Kidney (tissue), 14 donors: ENCODE results near the gene LGALS7B. TPM values are rescaled to one million over a fixed set of nuclear protein-coding genes. Genes with fewer than 3 reads are reported as not detected.

Experiments used
- DNase-seq, 5 donors: peaks; one replicate each; pipeline ENCODE4 v3.0.0-alpha.2; 2013 to 2020
- FAIRE-seq: peaks from 2 replicates; lab custom pipeline; 2012; peaks lifted over from hg19 to GRCh38; lab: Jason Lieb, UNC
- H3K27ac ChIP-seq, 2 donors: one replicate each; pipeline ENCODE4 v1.7.0; 2013; ENCODE audit warnings: low read depth in 2 of 2, low read length in 2 of 2, inconsistent platforms in 1 of 2
- H3K27me3 ChIP-seq: one replicate; pipeline ENCODE4 v1.7.1; 2013; ENCODE audit warnings: low read length, inconsistent platforms; ENCODE audit not compliant: control insufficient read depth, insufficient read depth
- H3K36me3 ChIP-seq, 3 donors: one replicate each; pipeline versions ENCODE4 v1.7.0 to v1.7.1; 2013; ENCODE audit warnings: low read length in 3 of 3, control low read depth in 1 of 3, inconsistent platforms in 1 of 3; ENCODE audit not compliant: insufficient read depth in 3 of 3, control insufficient read depth in 2 of 3
- H3K4me1 ChIP-seq, 3 donors: one replicate each; pipeline versions ENCODE4 v1.7.0 to v1.7.1; 2013; ENCODE audit warnings: low read length in 3 of 3, inconsistent platforms in 1 of 3, low read depth in 1 of 3; ENCODE audit not compliant: control insufficient read depth in 2 of 3, insufficient read depth in 2 of 3
- H3K4me3 ChIP-seq, 3 donors: one replicate each; pipeline versions ENCODE4 v1.7.0 to v1.8.1; 2013; ENCODE audit warnings: low read length in 3 of 3, control low read depth in 1 of 3, inconsistent platforms in 1 of 3
- H3K9ac ChIP-seq, 3 donors: one replicate each; pipeline versions ENCODE4 v1.7.0 to v1.7.1; 2013; ENCODE audit warnings: low read length in 3 of 3, control low read depth in 1 of 3, inconsistent platforms in 1 of 3
- H3K9me3 ChIP-seq, 3 donors: one replicate each; pipeline versions ENCODE4 v1.7.0 to v1.7.1; 2013; ENCODE audit warnings: low read length in 3 of 3, control low read depth in 1 of 3, inconsistent platforms in 1 of 3; ENCODE audit not compliant: control insufficient read depth in 2 of 3, insufficient read depth in 1 of 3
- intact Hi-C: fragments of 100-400 bp; cut with DNase I; formaldehyde crosslinking; loops from one replicate; pipeline ENCODE4 v1.11.1; 2022
- polyA plus RNA-seq: library from polyadenylated mRNA; stranded (reverse); fragments of 350-450 nt; fragmentation: Illumina TruSeq; extraction: RNeasy Lipid Tissue Mini Kit (QIAGEN cat#74804); gene quantifications from one replicate; pipeline ENCODE4 v1.2.3, GENCODE V29; 2014; ENCODE audit warnings: low read depth, low replicate concordance; ENCODE audit not compliant: insufficient read depth
- total RNA-seq: library from RNA; stranded (reverse); fragmentation: NEBNext Ultra II Directional; extraction: Animal tissue kit (Norgen Biotek cat#: 25700); gene quantifications from one replicate; pipeline ENCODE4 v1.2.1, GENCODE V29; 2021
- TF ChIP-seq, protein P1 (sequence below): IDR thresholded peaks from 3 replicates; pipeline ENCODE4 v1.5.1; 2012; ENCODE audit warnings: mild to moderate bottlenecking, moderate library complexity, borderline replicate concordance; ENCODE audit not compliant: insufficient read depth; ENCODE audit errors: extremely low read depth
- donor health status: control.
- donor health status: control.
- donor health status: control.
- donor health status: control.
- donor health status: control.
- donor health status: DM: yes; HTN: yes; CAD: no.
- donor health status: Normal renal cell carcinoma (clear cell type).

The LGALS7B gene
- total and polyA plus RNA-seq, 2 donors from 2014 or later = 3.7 TPM; not detected in 1

DNA sequence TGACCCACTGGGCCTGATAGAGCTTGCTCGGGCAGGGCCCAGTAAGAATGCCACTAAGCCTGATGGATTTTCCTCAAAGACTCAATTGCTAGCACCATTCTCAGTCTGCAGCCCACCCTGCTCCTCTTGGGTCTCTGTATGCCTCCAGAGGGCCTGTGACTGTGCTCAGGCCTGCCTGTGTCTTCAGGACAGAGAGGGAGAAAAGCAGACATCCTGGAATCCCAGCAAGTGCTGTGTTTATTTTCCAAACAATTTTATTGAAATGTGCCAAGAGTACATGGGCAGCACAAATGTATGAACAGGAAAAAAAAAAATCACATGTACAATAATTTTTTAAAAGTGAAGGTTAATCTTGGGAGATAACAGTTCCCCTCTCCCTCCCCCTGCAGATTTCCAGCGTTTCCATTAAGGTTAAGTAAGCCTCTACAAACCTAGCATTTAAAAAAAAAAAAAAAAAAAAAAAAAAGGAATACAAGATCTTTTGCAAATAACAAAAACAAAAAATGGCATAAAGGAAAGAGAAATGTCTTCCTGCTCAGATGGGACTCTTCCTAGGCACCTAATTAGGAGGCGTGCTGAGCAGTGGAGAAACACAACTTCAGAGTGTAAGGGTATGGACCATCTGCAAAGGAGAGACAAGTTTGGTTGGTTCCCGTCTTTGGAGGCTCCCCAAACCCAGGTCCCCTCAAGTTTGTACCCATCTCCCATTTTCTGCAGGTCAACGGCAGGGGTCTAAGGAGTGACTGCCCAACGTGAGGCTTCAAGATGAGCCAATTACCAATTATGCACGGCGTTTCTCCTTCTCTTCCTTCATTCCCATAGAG, 47.4 kb downstream of the LGALS7B start:
- H3K27ac ChIP-seq = no peak overlapping the region
- H3K9me3 ChIP-seq = no peaks in the 10 kb centered on the region
- H3K4me1 ChIP-seq = peaks cover 0 to 19% (median 7%) of the 10 kb centered on the region in 3 donors
- H3K36me3 ChIP-seq = peaks cover 17 to 56% (median 43%) of the 10 kb centered on the region in 3 donors
- no peak overlapping the region for H3K4me3 ChIP-seq
- no peak for FAIRE-seq
- intact Hi-C loops = no loop called here
- no peak overlapping the region for H3K9ac ChIP-seq
- DNase-seq = no peak
- H3K27me3 ChIP-seq = no peaks in the 10 kb centered on the region
- TF ChIP-seq, protein P1, sequence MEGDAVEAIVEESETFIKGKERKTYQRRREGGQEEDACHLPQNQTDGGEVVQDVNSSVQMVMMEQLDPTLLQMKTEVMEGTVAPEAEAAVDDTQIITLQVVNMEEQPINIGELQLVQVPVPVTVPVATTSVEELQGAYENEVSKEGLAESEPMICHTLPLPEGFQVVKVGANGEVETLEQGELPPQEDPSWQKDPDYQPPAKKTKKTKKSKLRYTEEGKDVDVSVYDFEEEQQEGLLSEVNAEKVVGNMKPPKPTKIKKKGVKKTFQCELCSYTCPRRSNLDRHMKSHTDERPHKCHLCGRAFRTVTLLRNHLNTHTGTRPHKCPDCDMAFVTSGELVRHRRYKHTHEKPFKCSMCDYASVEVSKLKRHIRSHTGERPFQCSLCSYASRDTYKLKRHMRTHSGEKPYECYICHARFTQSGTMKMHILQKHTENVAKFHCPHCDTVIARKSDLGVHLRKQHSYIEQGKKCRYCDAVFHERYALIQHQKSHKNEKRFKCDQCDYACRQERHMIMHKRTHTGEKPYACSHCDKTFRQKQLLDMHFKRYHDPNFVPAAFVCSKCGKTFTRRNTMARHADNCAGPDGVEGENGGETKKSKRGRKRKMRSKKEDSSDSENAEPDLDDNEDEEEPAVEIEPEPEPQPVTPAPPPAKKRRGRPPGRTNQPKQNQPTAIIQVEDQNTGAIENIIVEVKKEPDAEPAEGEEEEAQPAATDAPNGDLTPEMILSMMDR = no peak

DNA sequence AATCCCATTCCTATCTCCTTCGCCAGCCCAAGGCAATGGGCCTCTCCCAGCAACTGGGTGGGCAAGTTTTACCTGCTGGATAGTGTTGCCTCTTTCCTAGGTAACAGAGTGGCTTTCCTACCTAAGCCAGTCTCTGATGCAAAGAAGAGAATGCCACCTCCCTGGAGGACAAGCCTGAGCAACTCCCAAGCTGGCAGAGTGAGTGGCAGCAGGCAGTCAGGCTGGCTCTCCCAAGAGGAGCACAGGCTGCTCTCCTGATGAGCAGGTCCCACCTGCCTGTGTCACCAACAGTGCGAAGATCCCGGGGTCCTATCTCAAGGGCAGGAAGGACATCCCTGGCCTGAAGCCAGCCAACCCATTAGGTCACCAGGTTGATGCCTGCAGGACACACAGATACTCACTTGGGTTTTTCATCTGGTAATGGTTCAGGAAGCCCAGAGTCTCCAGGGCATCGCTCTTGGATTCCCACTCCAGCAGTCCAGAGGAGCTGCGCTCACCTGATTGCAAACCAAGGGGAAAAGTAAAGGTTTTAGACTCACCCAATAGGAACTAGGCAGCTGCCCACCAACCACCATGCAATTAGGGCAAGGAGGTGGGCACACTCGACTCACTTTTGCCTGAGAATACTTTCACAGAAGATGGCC, 48.1 kb downstream of the LGALS7B start:
- FAIRE-seq (no peak), DNase-seq (no peak)
- Histone ChIP-seq H3K9ac (no peak overlapping the region), H3K4me1 (peaks cover 0 to 18% (median 5%) of the 10 kb centered on the region in 3 donors), H3K9me3 (no peaks in the 10 kb centered on the region), H3K4me3 (no peak overlapping the region), H3K36me3 (peaks cover 20 to 61% (median 48%) of the 10 kb centered on the region in 3 donors), H3K27me3 (no peaks in the 10 kb centered on the region), H3K27ac (peak overlapping the region in 1 of 2 donors; percentile 8)
- TF ChIP-seq, protein P1 = no peak
- intact Hi-C loops = no loop called here

DNA sequence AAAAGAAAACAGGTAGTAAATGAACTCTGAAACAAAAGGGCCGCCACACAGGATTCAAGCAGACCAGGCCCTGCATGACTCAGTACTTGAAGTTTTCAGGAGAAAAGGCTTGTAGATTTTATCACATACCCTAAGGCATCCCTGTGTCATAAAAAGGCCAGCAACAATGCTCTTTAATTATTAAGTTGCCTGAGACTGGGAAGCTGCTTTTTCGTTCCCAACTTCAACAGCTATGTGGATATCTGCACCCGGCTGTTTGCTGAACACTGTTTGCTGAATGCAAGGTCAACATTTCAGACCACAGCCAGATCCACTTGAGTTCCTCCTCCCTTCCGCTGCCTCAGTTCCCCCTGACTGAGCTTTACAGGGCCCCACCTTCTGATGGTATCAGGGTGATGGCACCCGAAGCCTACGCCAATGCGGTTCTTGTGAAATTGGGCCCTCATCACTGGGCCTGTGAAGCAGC, 48.7 kb downstream of the LGALS7B start:
- Histone ChIP-seq H3K27me3 (no peaks in the 10 kb centered on the region), H3K9ac (no peak overlapping the region), H3K36me3 (peaks cover 20 to 65% (median 54%) of the 10 kb centered on the region in 3 donors), H3K4me3 (no peak overlapping the region), H3K4me1 (peaks cover 0 to 15% (median 0%) of the 10 kb centered on the region in 3 donors), H3K9me3 (no peaks in the 10 kb centered on the region), H3K27ac (peak overlapping the region in 1 of 2 donors; percentile 13)
- FAIRE-seq = no peak
- no peak for DNase-seq
- intact Hi-C loops = no loop called here
- TF ChIP-seq, protein P1 = no peak
